MM.1S (cell line): ENCODE results near the gene RELN.
"Not testable (repeated sequence)": the region's sequence is repeated elsewhere in the genome, so short reads cannot be mapped to it uniquely, and the experiment has no call there.

ENCODE experiments used
- DNase-seq: peaks from one replicate; pipeline ENCODE4 v3.0.0-alpha.2; 2015
- H2AFZ ChIP-seq: fragments of 300-600 bp; sonication (generic); 2 replicates; pipeline ENCODE4 v1.6.0; 2016; ENCODE audit warnings: antibody characterized with exemption, low read length
- H3F3A ChIP-seq: fragments of 300-600 bp; sonication (generic); 2 replicates; pipeline ENCODE4 v1.6.1; 2016; ENCODE audit warnings: mild to moderate bottlenecking, antibody characterized with exemption, low read length, moderate library complexity, mixed read lengths; ENCODE audit not compliant: insufficient read depth
- H3K27ac ChIP-seq: fragments of 300-600 bp; sonication (generic); 2 replicates; pipeline ENCODE4 v1.5.1; 2016; ENCODE audit warnings: mild to moderate bottlenecking, low read length
- H3K27me3 ChIP-seq: fragments of 300-600 bp; sonication (generic); replicated peaks from 2 replicates; pipeline ENCODE4 v1.6.0; 2016; ENCODE audit warnings: low read length; ENCODE audit not compliant: insufficient read depth
- H3K36me3 ChIP-seq: fragments of 300-600 bp; sonication (generic); replicated peaks from 2 replicates; pipeline ENCODE4 v1.6.1; 2016; ENCODE audit warnings: mild to moderate bottlenecking, low read length, mixed read lengths; ENCODE audit not compliant: insufficient read depth
- H3K4me1 ChIP-seq: fragments of 300-600 bp; sonication (generic); 2 replicates; pipeline ENCODE4 v1.6.1; 2016; ENCODE audit warnings: low read length, mixed read lengths
- H3K4me2 ChIP-seq: fragments of 300-600 bp; sonication (generic); 2 replicates; pipeline ENCODE4 v1.6.0; 2016; ENCODE audit warnings: low read depth, low read length
- H3K4me3 ChIP-seq: fragments of 300-600 bp; sonication (generic); 2 replicates; pipeline ENCODE4 v1.5.1; 2016; ENCODE audit warnings: low read length, mixed read lengths
- H3K79me2 ChIP-seq: fragments of 300-600 bp; sonication (generic); 2 replicates; pipeline ENCODE4 v1.6.1; 2016; ENCODE audit warnings: mixed run types, low read length, mixed read lengths
- H3K9ac ChIP-seq: fragments of 300-600 bp; sonication (generic); 2 replicates; pipeline ENCODE4 v1.6.1; 2016; ENCODE audit warnings: low read length, mixed read lengths
- H3K9me2 ChIP-seq: fragments of 300-600 bp; sonication (generic); replicated peaks from 2 replicates; pipeline ENCODE4 v1.6.1; 2016; ENCODE audit warnings: mild to moderate bottlenecking, low read length, mixed read lengths; ENCODE audit not compliant: insufficient read depth
- H3K9me3 ChIP-seq: fragments of 300-600 bp; sonication (generic); replicated peaks from 2 replicates; pipeline ENCODE4 v1.6.1; 2016; ENCODE audit warnings: mild to moderate bottlenecking, low read length, mixed read lengths; ENCODE audit not compliant: insufficient read depth
- H4K20me1 ChIP-seq: fragments of 300-600 bp; sonication (generic); 2 replicates; pipeline ENCODE4 v1.6.1; 2016; ENCODE audit warnings: mild to moderate bottlenecking, low read length, moderate library complexity, mixed read lengths; ENCODE audit not compliant: insufficient read depth
- EZH2 ChIP-seq: fragments of 300-600 bp; sonication (generic); optimal IDR thresholded peaks from 2 replicates; pipeline ENCODE3; 2017; ENCODE audit warnings: low read depth, mild to moderate bottlenecking, antibody characterized with exemption, low read length, mixed read lengths
- EZH2phosphoT487 ChIP-seq: fragments of 300-600 bp; sonication (generic); IDR thresholded peaks from 2 replicates; pipeline ENCODE4 v1.6.1; 2018; ENCODE audit warnings: antibody characterized with exemption, low read length
- TF ChIP-seq, protein P1 (sequence below): fragments of 300-600 bp; sonication (generic); IDR thresholded peaks from 2 replicates; pipeline ENCODE4 v1.5.1; 2016; ENCODE audit warnings: antibody characterized with exemption, low read length, mixed read lengths

Gene RELN

DNA sequence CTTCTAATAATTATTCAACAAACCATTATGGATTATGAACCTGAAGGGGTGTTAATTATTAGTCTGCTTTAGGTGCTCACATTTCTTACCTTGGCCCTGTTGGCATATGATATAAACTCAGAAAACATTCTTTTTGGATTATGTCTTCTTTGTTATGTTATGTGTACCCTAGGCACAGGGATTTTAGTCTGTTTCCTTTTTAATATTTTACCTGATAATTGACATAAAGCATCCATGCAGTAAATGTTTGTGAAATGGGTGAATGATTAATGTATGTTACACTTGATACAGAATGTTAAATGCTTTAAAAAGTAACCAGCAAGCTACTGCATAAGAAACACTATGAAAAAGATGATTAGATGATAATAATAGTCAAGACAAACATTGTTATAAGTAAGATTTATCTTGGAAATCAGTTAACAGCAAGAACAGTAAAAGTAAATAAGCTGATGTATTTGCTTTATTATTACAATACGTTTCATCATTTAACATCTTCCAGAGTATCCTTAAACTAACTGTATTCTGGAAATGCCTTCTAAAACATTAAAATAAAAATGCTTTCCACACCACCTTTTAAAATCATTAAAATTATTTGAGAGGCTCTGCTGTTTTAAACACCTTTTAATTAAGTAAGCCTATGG lies 204.7 kb downstream of the RELN start:
- Histone ChIP-seq H3K27ac (no peak overlapping the region), H3K9me2 (no peaks in the 10 kb centered on the region)
- DNase-seq = no peak

DNA sequence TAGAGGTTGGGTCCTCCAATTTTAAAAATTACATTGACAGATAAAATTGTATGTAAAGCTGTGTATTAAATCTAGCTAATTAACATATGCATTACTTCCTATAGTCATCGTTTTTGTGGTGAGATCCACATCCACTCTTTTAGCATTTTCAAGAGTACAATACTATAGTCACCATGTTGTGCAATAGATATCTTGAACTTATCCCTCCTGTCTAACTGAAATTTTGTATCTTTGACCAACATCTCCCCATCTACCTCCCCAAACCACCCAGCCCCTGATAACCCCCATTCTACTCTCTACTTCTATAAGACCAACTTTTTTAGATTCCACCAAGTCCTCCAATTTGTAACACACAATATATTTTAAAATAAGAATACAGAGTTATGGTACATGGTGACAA lies 208.0 kb downstream of the RELN start:
- no peak for DNase-seq
- 0 out of 2 replicates have a peak, but pooled peaks cover under 1% of the 10 kb centered on the region for H3F3A ChIP-seq
- H2AFZ ChIP-seq = no peak overlapping the region
- no peaks in the 10 kb centered on the region for H3K27me3 ChIP-seq
- H3K79me2 ChIP-seq = no peaks in the 10 kb centered on the region
- H3K27ac ChIP-seq = no peak overlapping the region
- H4K20me1 ChIP-seq = no peaks in the 10 kb centered on the region
- H3K4me1 ChIP-seq = peaks cover 14% of the 10 kb centered on the region
- no peak overlapping the region for H3K4me3 ChIP-seq
- no peaks in the 10 kb centered on the region for H3K9me2 ChIP-seq
- no peak overlapping the region for H3K4me2 ChIP-seq
- H3K9ac ChIP-seq = no peak overlapping the region
- no peaks in the 10 kb centered on the region for H3K36me3 ChIP-seq
- no peaks in the 10 kb centered on the region for H3K9me3 ChIP-seq
- TF ChIP-seq, protein P1, sequence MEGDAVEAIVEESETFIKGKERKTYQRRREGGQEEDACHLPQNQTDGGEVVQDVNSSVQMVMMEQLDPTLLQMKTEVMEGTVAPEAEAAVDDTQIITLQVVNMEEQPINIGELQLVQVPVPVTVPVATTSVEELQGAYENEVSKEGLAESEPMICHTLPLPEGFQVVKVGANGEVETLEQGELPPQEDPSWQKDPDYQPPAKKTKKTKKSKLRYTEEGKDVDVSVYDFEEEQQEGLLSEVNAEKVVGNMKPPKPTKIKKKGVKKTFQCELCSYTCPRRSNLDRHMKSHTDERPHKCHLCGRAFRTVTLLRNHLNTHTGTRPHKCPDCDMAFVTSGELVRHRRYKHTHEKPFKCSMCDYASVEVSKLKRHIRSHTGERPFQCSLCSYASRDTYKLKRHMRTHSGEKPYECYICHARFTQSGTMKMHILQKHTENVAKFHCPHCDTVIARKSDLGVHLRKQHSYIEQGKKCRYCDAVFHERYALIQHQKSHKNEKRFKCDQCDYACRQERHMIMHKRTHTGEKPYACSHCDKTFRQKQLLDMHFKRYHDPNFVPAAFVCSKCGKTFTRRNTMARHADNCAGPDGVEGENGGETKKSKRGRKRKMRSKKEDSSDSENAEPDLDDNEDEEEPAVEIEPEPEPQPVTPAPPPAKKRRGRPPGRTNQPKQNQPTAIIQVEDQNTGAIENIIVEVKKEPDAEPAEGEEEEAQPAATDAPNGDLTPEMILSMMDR = no peak
- TF ChIP-seq EZH2phosphoT487 (no peak), EZH2 (no peak)

More for the DNA sequence above, 204.7 kb downstream of the RELN start:
- TF ChIP-seq EZH2 (no peak), EZH2phosphoT487 (no peak)
- TF ChIP-seq, protein P1 = no peak
- Histone ChIP-seq H3K4me1 (no peaks in the 10 kb centered on the region), H3K4me2 (no peak overlapping the region), H2AFZ (no peak overlapping the region), H3K9ac (no peak overlapping the region), H3K27me3 (no peaks in the 10 kb centered on the region), H3K4me3 (no peak overlapping the region), H3K36me3 (no peaks in the 10 kb centered on the region), H4K20me1 (no peaks in the 10 kb centered on the region), H3K79me2 (no peaks in the 10 kb centered on the region), H3K9me3 (no peaks in the 10 kb centered on the region; the same call in 1 of the 2 replicates), H3F3A (no peaks in the 10 kb centered on the region)

DNA sequence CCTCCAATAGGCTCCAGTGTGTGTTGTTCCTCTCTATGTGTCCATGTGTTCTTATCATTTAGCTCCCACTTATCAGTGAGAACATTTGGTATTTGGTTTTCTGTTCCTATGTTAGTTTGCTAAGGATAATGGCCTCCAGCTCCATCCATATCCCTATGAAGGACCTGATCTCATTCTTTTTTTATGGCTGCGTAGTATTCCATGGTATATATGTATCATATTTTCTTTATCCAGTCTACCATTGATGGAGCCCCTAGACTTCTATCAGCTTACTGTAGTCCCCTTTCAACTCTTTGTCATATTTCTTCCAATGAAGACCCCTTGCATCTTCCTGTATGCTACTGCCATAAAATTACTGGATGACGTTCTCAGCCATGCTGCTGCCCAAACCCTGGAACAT lies 208.9 kb downstream of the RELN start:
- not testable (repeated sequence) for H3F3A ChIP-seq, H3K27ac ChIP-seq, H2AFZ ChIP-seq, H3K79me2 ChIP-seq, DNase-seq, H3K27me3 ChIP-seq, H3K36me3 ChIP-seq, H3K4me2 ChIP-seq, H4K20me1 ChIP-seq, H3K9me3 ChIP-seq, H3K4me3 ChIP-seq, H3K9me2 ChIP-seq, H3K9ac ChIP-seq
- H3K4me1 ChIP-seq = peaks cover 21% of the 10 kb centered on the region

DNA sequence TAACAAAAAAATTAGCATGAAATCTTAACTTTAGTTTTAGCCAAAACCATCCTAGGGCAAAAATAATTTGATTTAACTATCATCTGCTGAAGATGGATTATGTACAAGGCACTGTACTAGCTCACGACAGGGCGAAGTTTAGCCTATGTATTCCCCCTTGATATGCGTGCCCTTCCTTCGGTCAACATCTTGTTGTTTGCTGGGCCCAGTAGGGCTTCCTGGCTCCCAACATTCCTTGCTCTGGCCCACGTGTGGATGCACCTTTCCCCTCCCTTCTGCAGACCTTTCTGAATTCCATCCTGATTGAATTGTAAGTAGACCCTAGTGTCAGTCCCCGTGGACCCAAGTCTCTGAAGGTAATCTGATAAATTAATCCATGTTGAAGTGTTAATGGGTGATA lies 212.0 kb downstream of the RELN start:
- no peaks in the 10 kb centered on the region for H3K79me2 ChIP-seq
- H3F3A ChIP-seq = peaks cover 31% of the 10 kb centered on the region; the same call in 1 of the 2 replicates
- H3K9me2 ChIP-seq = no peaks in the 10 kb centered on the region
- DNase-seq = no peak
- no peak overlapping the region for H3K4me2 ChIP-seq
- H3K9ac ChIP-seq = no peak overlapping the region
- H2AFZ ChIP-seq = no peak overlapping the region
- no peak overlapping the region for H3K4me3 ChIP-seq
- H3K9me3 ChIP-seq = no peaks in the 10 kb centered on the region
- H3K27ac ChIP-seq = peak overlapping the region; percentile 72; the same call in 1 of the 2 replicates
- no peaks in the 10 kb centered on the region for H3K27me3 ChIP-seq
- H3K4me1 ChIP-seq = peaks cover 43% of the 10 kb centered on the region
- no peaks in the 10 kb centered on the region for H4K20me1 ChIP-seq
- TF ChIP-seq EZH2phosphoT487 (no peak), EZH2 (no peak)
- TF ChIP-seq, protein P1 = no peak
- H3K36me3 ChIP-seq = no peaks in the 10 kb centered on the region
